IMR-90 (cell line): ENCODE results near the gene CD28. TPM values are rescaled to one million over a fixed set of nuclear protein-coding genes. Genes with fewer than 3 reads are reported as not detected.

Source experiments
- ATAC-seq: fragments of 200-7000 bp; cut with Tn5 transposase; 2 replicates; pipeline ENCODE4 v1.9.1; 2020; ENCODE audit warnings: low read depth, mild to moderate bottlenecking, moderate library complexity
- BruUV-seq: library from RNA; stranded (reverse); fragments of 400-500 nt; replicated peaks from 2 replicates; lab custom pipeline; 2021; lab: Mats Ljungman, UMichigan
- CTCF ChIA-PET: fragments of 300-600 bp; formaldehyde crosslinking; extraction: SDS; loops from one replicate; lab custom pipeline; 2021; ENCODE audit warnings: antibody characterized with exemption; lab: Yijun Ruan, JAX
- POLR2A ChIA-PET: fragments of 300-600 bp; sonication (Branson Sonifier 250); formaldehyde crosslinking; loops from one replicate; lab custom pipeline; 2022; ENCODE audit warnings: antibody characterized with exemption; ENCODE audit not compliant: unreplicated experiment; lab: Charles Lee
- DNase-seq: peaks from one replicate; pipeline ENCODE4 v3.0.0; 2013
- H2AFZ ChIP-seq: replicated peaks from 2 replicates; pipeline ENCODE3; 2013; ENCODE audit warnings: low read length, mild to moderate bottlenecking; ENCODE audit not compliant: poor library complexity
- H2AK5ac ChIP-seq: 2 replicates; pipeline ENCODE4 v1.6.1; 2013; ENCODE audit warnings: low read depth, low read length, inconsistent platforms
- H2AK9ac ChIP-seq: replicated peaks from 2 replicates; pipeline ENCODE3; 2013; ENCODE audit warnings: mild to moderate bottlenecking, low read depth, low read length, moderate library complexity; ENCODE audit not compliant: poor library complexity
- H2BK120ac ChIP-seq: 2 replicates; pipeline ENCODE4 v1.6.1; 2013; ENCODE audit warnings: low read depth, low read length, inconsistent platforms
- H2BK15ac ChIP-seq: 3 replicates; pipeline ENCODE4 v1.6.1; 2013; ENCODE audit warnings: low read depth, low read length, inconsistent platforms
- H2BK20ac ChIP-seq: 2 replicates; pipeline ENCODE4 v1.6.1; 2013; ENCODE audit warnings: low read depth, mild to moderate bottlenecking, inconsistent platforms, low read length, moderate library complexity
- H2BK5ac ChIP-seq: 2 replicates; pipeline ENCODE4 v1.6.1; 2013; ENCODE audit warnings: mild to moderate bottlenecking, low read depth, low read length, inconsistent platforms; ENCODE audit not compliant: poor library complexity, severe bottlenecking
- H3K14ac ChIP-seq: replicated peaks from 2 replicates; pipeline ENCODE4 v1.6.1; 2013; ENCODE audit warnings: low read depth, low read length, inconsistent platforms
- H3K18ac ChIP-seq: 2 replicates; pipeline ENCODE4 v1.6.1; 2013; ENCODE audit warnings: low read depth, low read length, control low read depth
- H3K23ac ChIP-seq: 2 replicates; pipeline ENCODE4 v1.6.1; 2013; ENCODE audit warnings: low read depth, low read length, inconsistent platforms
- H3K27ac ChIP-seq: 2 replicates; pipeline ENCODE4 v1.5.1; 2013; ENCODE audit warnings: mild to moderate bottlenecking, control low read depth, low read length; ENCODE audit not compliant: insufficient read depth
- H3K27me3 ChIP-seq: 2 replicates; pipeline ENCODE4 v1.6.1; 2013; ENCODE audit warnings: low read length; ENCODE audit not compliant: control insufficient read depth, insufficient read depth
- H3K36me3 ChIP-seq: 2 replicates; pipeline ENCODE4 v1.6.1; 2013; ENCODE audit warnings: low read length, mixed read lengths; ENCODE audit not compliant: control insufficient read depth, insufficient read depth
- H3K4ac ChIP-seq: 2 replicates; pipeline ENCODE4 v1.6.1; 2013; ENCODE audit warnings: low read depth, low read length, inconsistent platforms
- H3K4me1 ChIP-seq: 2 replicates; pipeline ENCODE4 v1.6.1; 2013; ENCODE audit warnings: low read length, mixed read lengths; ENCODE audit not compliant: control insufficient read depth, insufficient read depth
- H3K4me2 ChIP-seq: 2 replicates; pipeline ENCODE4 v1.6.1; 2013; ENCODE audit warnings: low read depth, mild to moderate bottlenecking, control low read depth, low read length, moderate library complexity
- H3K4me3 ChIP-seq: 2 replicates; pipeline ENCODE4 v1.5.1; 2013; ENCODE audit warnings: low read depth, mild to moderate bottlenecking, control low read depth, low read length, moderate library complexity; ENCODE audit not compliant: insufficient read depth
- H3K56ac ChIP-seq: 2 replicates; pipeline ENCODE4 v1.6.1; 2013; ENCODE audit warnings: low read length, inconsistent platforms; ENCODE audit not compliant: insufficient read depth; ENCODE audit errors: extremely low read depth
- H3K79me1 ChIP-seq, 2 experiments: 2 replicates each; pipeline ENCODE4 v1.6.1; 2013; ENCODE audit warnings: low read length in 2 of 2, inconsistent platforms in 1 of 2, low read depth in 1 of 2
- H3K9ac ChIP-seq: 2 replicates; pipeline ENCODE4 v1.6.1; 2013; ENCODE audit warnings: low read depth, low read length, control low read depth
- H3K9me1 ChIP-seq: 2 replicates; pipeline ENCODE4 v1.6.1; 2013; ENCODE audit warnings: low read length, inconsistent platforms; ENCODE audit not compliant: insufficient read depth
- H3K9me3 ChIP-seq: 2 replicates; pipeline ENCODE4 v1.6.1; 2013; ENCODE audit warnings: low read length; ENCODE audit not compliant: control insufficient read depth, insufficient read depth
- H4K20me1 ChIP-seq: 2 replicates; pipeline ENCODE4 v1.6.1; 2013; ENCODE audit warnings: low read length, inconsistent platforms; ENCODE audit not compliant: insufficient read depth
- H4K5ac ChIP-seq: 2 replicates; pipeline ENCODE4 v1.6.1; 2013; ENCODE audit warnings: mild to moderate bottlenecking, low read depth, low read length, control low read depth
- H4K8ac ChIP-seq, 2 experiments: 2 replicates each; pipeline ENCODE4 v1.6.1; 2013; ENCODE audit warnings: low read depth in 2 of 2, low read length in 2 of 2, control low read depth in 1 of 2, inconsistent platforms in 1 of 2
- H4K91ac ChIP-seq: 2 replicates; pipeline ENCODE4 v1.6.1; 2013; ENCODE audit warnings: low read depth, low read length, inconsistent platforms; ENCODE audit not compliant: insufficient read depth
- BHLHE40 ChIP-seq: fragments of 150-350 bp; IDR thresholded peaks from 2 replicates; pipeline ENCODE4 v1.6.1; 2016; ENCODE audit warnings: mild to moderate bottlenecking, low read depth, low read length
- CEBPB ChIP-seq: IDR thresholded peaks from 2 replicates; pipeline ENCODE4 v1.6.1; 2012; ENCODE audit warnings: low read depth, low read length, improper control_type of control experiment
- CHD1 ChIP-seq: IDR thresholded peaks from 2 replicates; pipeline ENCODE4 v1.6.1; 2012; ENCODE audit warnings: low read depth, low read length, improper control_type of control experiment
- ELK1 ChIP-seq: fragments of 150-350 bp; IDR thresholded peaks from 2 replicates; pipeline ENCODE4 v1.6.1; 2016; ENCODE audit warnings: low read depth, mild to moderate bottlenecking, low read length, moderate library complexity, borderline replicate concordance
- FOS ChIP-seq: fragments of 150-350 bp; IDR thresholded peaks from 2 replicates; pipeline ENCODE4 v1.6.1; 2016; ENCODE audit warnings: low read depth, low read length
- MAZ ChIP-seq: IDR thresholded peaks from 2 replicates; pipeline ENCODE4 v1.6.1; 2012; ENCODE audit warnings: low read depth, mild to moderate bottlenecking, low read length, improper control_type of control experiment, moderate library complexity, borderline replicate concordance
- NFE2L2 ChIP-seq: fragments of 150-350 bp; IDR thresholded peaks from 2 replicates; pipeline ENCODE4 v1.6.1; 2016; ENCODE audit warnings: low read depth, mild to moderate bottlenecking, low read length
- POLR2A ChIP-seq: IDR thresholded peaks from 2 replicates; pipeline ENCODE4 v1.6.1; 2012; ENCODE audit warnings: mild to moderate bottlenecking, low read depth, low read length
- RAD21 ChIP-seq: IDR thresholded peaks from 2 replicates; pipeline ENCODE4 v1.6.1; 2012; ENCODE audit warnings: low read length, improper control_type of control experiment
- RCOR1 ChIP-seq: IDR thresholded peaks from 2 replicates; pipeline ENCODE4 v1.6.1; 2012; ENCODE audit warnings: mild to moderate bottlenecking, low read length, improper control_type of control experiment; ENCODE audit not compliant: insufficient replicate concordance
- RFX5 ChIP-seq: IDR thresholded peaks from 2 replicates; pipeline ENCODE4 v1.8.0; 2012; ENCODE audit warnings: low read depth, mild to moderate bottlenecking, low read length, moderate library complexity
- USF2 ChIP-seq: fragments of 150-350 bp; IDR thresholded peaks from 2 replicates; pipeline ENCODE4 v1.6.1; 2017; ENCODE audit warnings: mild to moderate bottlenecking, antibody characterized with exemption, low read length, low read depth
- WGBS, 2 experiments: methylation state at CpG; one replicate each; pipeline versions ENCODE4 v1.1.5 to v1.1.7; 2013; ENCODE audit warnings: missing lambda C conversion rate in 2 of 2; ENCODE audit not compliant: insufficient read length in 1 of 2; ENCODE audit errors: extremely low coverage in 2 of 2; 5-methylcytosine and 5-hydroxymethylcytosine counted together
- dilution Hi-C: fragments of 300-500 bp; cut with HindIII; formaldehyde crosslinking; loops from one replicate; pipeline ENCODE4 v1.14.3; 2018; ENCODE audit warnings: low sequenced_read_pairs; ENCODE audit not compliant: unreplicated experiment
- in situ Hi-C: fragments of 300-500 bp; cut with MboI; formaldehyde crosslinking; loops from 3 replicates; pipeline ENCODE4 v1.14.3; 2019; ENCODE audit warnings: low sequenced_read_pairs, inconsistent platforms, mixed read lengths
- intact Hi-C: fragments of 100-400 bp; cut with micrococcal nuclease; formaldehyde crosslinking; loops from 2 replicates; pipeline ENCODE4 v1.10.0; 2022
- polyA plus RNA-seq, 3 experiments: library from polyadenylated mRNA; depleted of rRNA; stranded (reverse); fragments of >200 nt; gene quantifications; 2 replicates each; pipeline ENCODE4 v1.2.3, GENCODE V29; 2012; ENCODE audit warnings: low replicate concordance in 1 of 3
- total RNA-seq: library from RNA; depleted of rRNA; stranded (reverse); fragments of >200 nt; gene quantifications from 2 replicates; pipeline ENCODE4 v1.2.3, GENCODE V29; 2012

CD28 gene
- total and polyA plus RNA-seq, 2 of the 4 experiments (the other 2 are of a cell fraction): not detected

GRCh38 chr2:203782262-203782976 is 76.0 kb downstream of the CD28 start (continued):
- TF ChIP-seq CHD1 (no peak), MAZ (no peak)

GRCh38 chr2:203783496-203784203 is 77.2 kb downstream of the CD28 start:
- Histone ChIP-seq H2AK9ac (no peak overlapping the region), H4K91ac (peak overlapping the region; percentile 59), H4K8ac (peak overlapping the region in 1 of 2 experiments; percentile 58; a peak in 2 of 4 replicates), H2BK5ac (peak overlapping the region; percentile 62), H3K23ac (peak overlapping the region; percentile 2; the same call in 1 of the 2 replicates), H3K9ac (peak overlapping the region; percentile 46; the same call in 1 of the 2 replicates), H3K79me1 (no peaks in the 10 kb centered on the region), H2AK5ac (peak overlapping the region; percentile 41; the same call in 1 of the 2 replicates), H3K27me3 (no peaks in the 10 kb centered on the region), H4K20me1 (no peaks in the 10 kb centered on the region), H2AFZ (peak overlapping the region; percentile 33), H3K4ac (peak overlapping the region; percentile 42), H3K9me3 (no peaks in the 10 kb centered on the region), H3K14ac (peak overlapping the region; percentile 11), H3K4me1 (peaks cover 10% of the 10 kb centered on the region), H3K27ac (peak overlapping the region; percentile 75), H3K4me3 (no peak overlapping the region), H2BK20ac (peak overlapping the region; percentile 37), H3K18ac (peak overlapping the region; percentile 10), H2BK15ac (peak overlapping the region; percentile 25; the same call in 1 of the 3 replicates), H3K36me3 (no peaks in the 10 kb centered on the region), H4K5ac (peak overlapping the region; percentile 13), H3K9me1 (0 out of 2 replicates have a peak, but pooled peaks cover 8% of the 10 kb centered on the region), H3K4me2 (peak overlapping the region; percentile 15), H2BK120ac (peak overlapping the region; percentile 66), H3K56ac (peak overlapping the region; percentile 37)
- ChIA-PET CTCF (no interaction called here), POLR2A (no interaction called here)
- BruUV-seq: no TSS peak
- in situ Hi-C loops (no loop called here), dilution Hi-C loops (no loop called here), intact Hi-C loops (loop anchor here (2.0 to 5.0 kb wide), 5 partner anchors 25 to 249 kb away; partner anchors contain the start of gene RAPH1)
- ATAC-seq: peak; percentile 88
- DNase-seq: peak; percentile 87
- no CpG with 5 or more reads among the region's 4 CpGs for WGBS, 2 experiments
- TF ChIP-seq RCOR1 (no peak), CHD1 (no peak), BHLHE40 (peak; percentile 83; the same call in 1 of the 2 replicates), ELK1 (no peak), CEBPB (peak; percentile 63; the same call in 1 of the 2 replicates), RAD21 (no peak; the same call in 1 of the 2 replicates), POLR2A (no peak), NFE2L2 (no peak), RFX5 (no peak), USF2 (no peak), FOS (no peak)
